ENCODE results near the gene GTSF1L. TPM values are rescaled to one million over a fixed set of nuclear protein-coding genes. Genes with fewer than 3 reads are reported as not detected.

The GTSF1L gene
- total RNA-seq, 2 donors from 2014 or later: not detected

- H3K36me3 Mint-ChIP-seq: peaks cover 12% of the 10 kb centered on the region
- H3K27ac Mint-ChIP-seq: peak overlapping the region; percentile 94 to 97
- peaks cover 9 to 14% of the 10 kb centered on the region in 2 donors for H3K27me3 Mint-ChIP-seq
- H3K4me3 Mint-ChIP-seq: peak overlapping the region; percentile 85
- DNase-seq (ENCODE audit: low spot score) (peak; percentile 92), ATAC-seq (peak; percentile 73 to 77)
- no peaks in the 10 kb centered on the region for H3K9me3 Mint-ChIP-seq
- peaks cover 47 to 59% of the 10 kb centered on the region in 2 donors for H3K4me1 Mint-ChIP-seq (ENCODE audit: low read depth in 2 of 2)
Observed at GRCh38 chr20:43752561-43753301, 25.9 kb upstream of the GTSF1L start.

GRCh38 chr20:43752051-43752360 lies 25.2 kb upstream of the GTSF1L start:
- Mint-ChIP-seq H3K4me3 (peak overlapping the region; percentile 85), H3K27me3 (peaks cover 10 to 17% of the 10 kb centered on the region in 2 donors), H3K4me1 (ENCODE audit: low read depth in 2 of 2) (peaks cover 47 to 62% of the 10 kb centered on the region in 2 donors), H3K27ac (peak overlapping the region; percentile 94 to 97), H3K9me3 (no peaks in the 10 kb centered on the region), H3K36me3 (peaks cover 12% of the 10 kb centered on the region)
- DNase-seq (ENCODE audit: low spot score): no peak
- ATAC-seq: no peak

- Mint-ChIP-seq H3K9me3 (no peaks in the 10 kb centered on the region), H3K36me3 (peaks cover 12% of the 10 kb centered on the region), H3K4me1 (ENCODE audit: low read depth in 2 of 2) (peaks cover 50 to 66% of the 10 kb centered on the region in 2 donors), H3K4me3 (peak overlapping the region; percentile 85), H3K27ac (peak overlapping the region; percentile 94 to 97), H3K27me3 (peaks cover 16 to 20% of the 10 kb centered on the region in 2 donors)
- ATAC-seq: peak; percentile 85 to 89
- DNase-seq (ENCODE audit: low spot score): peak; percentile 87
Observed at GRCh38 chr20:43751167-43752050, 24.6 kb upstream of the GTSF1L start.

GRCh38 chr20:43750774-43751166 lies 24.0 kb upstream of the GTSF1L start:
- Mint-ChIP-seq H3K36me3 (peaks cover 12% of the 10 kb centered on the region), H3K9me3 (no peaks in the 10 kb centered on the region), H3K4me1 (ENCODE audit: low read depth in 2 of 2) (peaks cover 54 to 63% of the 10 kb centered on the region in 2 donors), H3K4me3 (peak overlapping the region; percentile 85), H3K27ac (peak overlapping the region; percentile 94 to 97), H3K27me3 (peaks cover 20 to 21% of the 10 kb centered on the region in 2 donors)
- DNase-seq (ENCODE audit: low spot score) (no peak), ATAC-seq (peak; percentile 3 to 43)

- ATAC-seq: no peak
- peaks cover 51 to 58% of the 10 kb centered on the region in 2 donors for H3K4me1 Mint-ChIP-seq (ENCODE audit: low read depth in 2 of 2)
- peak overlapping the region; percentile 85 for H3K4me3 Mint-ChIP-seq
- peak; percentile 89 for DNase-seq (ENCODE audit: low spot score)
- H3K9me3 Mint-ChIP-seq: no peaks in the 10 kb centered on the region
- peak overlapping the region; percentile 94 to 97 for H3K27ac Mint-ChIP-seq
- H3K36me3 Mint-ChIP-seq: peaks cover 9% of the 10 kb centered on the region
- H3K27me3 Mint-ChIP-seq: peaks cover 15 to 19% of the 10 kb centered on the region in 2 donors
Observed at GRCh38 chr20:43749734-43750294, 23.0 kb upstream of the GTSF1L start.

GRCh38 chr20:43748274-43748673 lies 21.5 kb upstream of the GTSF1L start:
- ATAC-seq (no peak), DNase-seq (ENCODE audit: low spot score) (no peak)
- Mint-ChIP-seq H3K4me3 (no peak overlapping the region), H3K9me3 (no peaks in the 10 kb centered on the region), H3K4me1 (ENCODE audit: low read depth in 2 of 2) (peaks cover 41 to 49% of the 10 kb centered on the region in 2 donors), H3K27me3 (peaks cover 14 to 18% of the 10 kb centered on the region in 2 donors), H3K27ac (no peak overlapping the region), H3K36me3 (no peaks in the 10 kb centered on the region)

- Mint-ChIP-seq H3K27me3 (peaks cover 23 to 31% of the 10 kb centered on the region in 2 donors), H3K9me3 (no peaks in the 10 kb centered on the region), H3K36me3 (no peaks in the 10 kb centered on the region), H3K4me1 (ENCODE audit: low read depth in 2 of 2) (peaks cover 25 to 38% of the 10 kb centered on the region in 2 donors), H3K4me3 (no peak overlapping the region), H3K27ac (peak overlapping the region; percentile 21 to 81)
- ATAC-seq (no peak), DNase-seq (ENCODE audit: low spot score) (no peak)
Observed at GRCh38 chr20:43746344-43747137, 19.7 kb upstream of the GTSF1L start.

GRCh38 chr20:43744966-43745730 lies 18.3 kb upstream of the GTSF1L start:
- H3K9me3 Mint-ChIP-seq: no peaks in the 10 kb centered on the region
- peaks cover 12 to 24% of the 10 kb centered on the region in 2 donors for H3K4me1 Mint-ChIP-seq (ENCODE audit: low read depth in 2 of 2)
- no peak overlapping the region for H3K27ac Mint-ChIP-seq
- DNase-seq (ENCODE audit: low spot score): no peak
- H3K36me3 Mint-ChIP-seq: no peaks in the 10 kb centered on the region
- no peak for ATAC-seq
- no peak overlapping the region for H3K4me3 Mint-ChIP-seq
- peaks cover 23 to 31% of the 10 kb centered on the region in 2 donors for H3K27me3 Mint-ChIP-seq

GRCh38 chr20:43744151-43744611 lies 17.4 kb upstream of the GTSF1L start:
- no peak for DNase-seq (ENCODE audit: low spot score)
- Mint-ChIP-seq H3K27me3 (peaks cover 23 to 31% of the 10 kb centered on the region in 2 donors), H3K36me3 (no peaks in the 10 kb centered on the region), H3K9me3 (no peaks in the 10 kb centered on the region), H3K27ac (no peak overlapping the region), H3K4me3 (no peak overlapping the region), H3K4me1 (ENCODE audit: low read depth in 2 of 2) (peaks cover 7 to 15% of the 10 kb centered on the region in 2 donors)
- peak in 1 of 2 donors; percentile 55 for ATAC-seq

- Mint-ChIP-seq H3K27ac (no peak overlapping the region), H3K9me3 (no peaks in the 10 kb centered on the region), H3K4me3 (no peak overlapping the region), H3K27me3 (peaks cover 13 to 20% of the 10 kb centered on the region in 2 donors), H3K4me1 (ENCODE audit: low read depth in 2 of 2) (peaks cover 20 to 22% of the 10 kb centered on the region in 2 donors), H3K36me3 (no peaks in the 10 kb centered on the region)
- DNase-seq (ENCODE audit: low spot score) (no peak), ATAC-seq (no peak)
Observed at GRCh38 chr20:43740642-43741041, 13.8 kb upstream of the GTSF1L start.

- no peak overlapping the region for H3K4me3 Mint-ChIP-seq
- no peaks in the 10 kb centered on the region for H3K36me3 Mint-ChIP-seq
- DNase-seq (ENCODE audit: low spot score) (no peak), ATAC-seq (no peak)
- H3K4me1 Mint-ChIP-seq (ENCODE audit: low read depth in 2 of 2): peaks cover 23 to 26% of the 10 kb centered on the region in 2 donors
- H3K27me3 Mint-ChIP-seq: peaks cover 13 to 20% of the 10 kb centered on the region in 2 donors
- H3K9me3 Mint-ChIP-seq: no peaks in the 10 kb centered on the region
- no peak overlapping the region for H3K27ac Mint-ChIP-seq
Observed at GRCh38 chr20:43739148-43739749, 12.4 kb upstream of the GTSF1L start.

- Mint-ChIP-seq H3K4me3 (no peak overlapping the region), H3K4me1 (ENCODE audit: low read depth in 2 of 2) (peaks cover 23 to 29% of the 10 kb centered on the region in 2 donors), H3K9me3 (no peaks in the 10 kb centered on the region), H3K27ac (peak overlapping the region in 1 of 2 donors; percentile 64), H3K27me3 (peaks cover 9 to 13% of the 10 kb centered on the region in 2 donors), H3K36me3 (no peaks in the 10 kb centered on the region)
- ATAC-seq: no peak
- no peak for DNase-seq (ENCODE audit: low spot score)
Observed at GRCh38 chr20:43737925-43738324, 11.1 kb upstream of the GTSF1L start.

Measured in natural killer cell treated with Interleukin-12 subunit alpha and Interleukin-12 subunit beta and Interleukin-15 and Interleukin-18, amount 100 ng/mL, for 72 hours (primary cell).